ENCODE results near the gene PRIM1. TPM values are rescaled to one million over a fixed set of nuclear protein-coding genes. Genes with fewer than 3 reads are reported as not detected.
A peak's percentile ranks its signal among the peaks of the same experiment; 100 is the strongest.
"Not testable (repeated sequence)": the region's sequence is repeated elsewhere in the genome, so short reads cannot be mapped to it uniquely, and the experiment has no call there.

PRIM1 gene
- total RNA-seq, 1 donor from 2014 or later: 3.7 TPM

DNA sequence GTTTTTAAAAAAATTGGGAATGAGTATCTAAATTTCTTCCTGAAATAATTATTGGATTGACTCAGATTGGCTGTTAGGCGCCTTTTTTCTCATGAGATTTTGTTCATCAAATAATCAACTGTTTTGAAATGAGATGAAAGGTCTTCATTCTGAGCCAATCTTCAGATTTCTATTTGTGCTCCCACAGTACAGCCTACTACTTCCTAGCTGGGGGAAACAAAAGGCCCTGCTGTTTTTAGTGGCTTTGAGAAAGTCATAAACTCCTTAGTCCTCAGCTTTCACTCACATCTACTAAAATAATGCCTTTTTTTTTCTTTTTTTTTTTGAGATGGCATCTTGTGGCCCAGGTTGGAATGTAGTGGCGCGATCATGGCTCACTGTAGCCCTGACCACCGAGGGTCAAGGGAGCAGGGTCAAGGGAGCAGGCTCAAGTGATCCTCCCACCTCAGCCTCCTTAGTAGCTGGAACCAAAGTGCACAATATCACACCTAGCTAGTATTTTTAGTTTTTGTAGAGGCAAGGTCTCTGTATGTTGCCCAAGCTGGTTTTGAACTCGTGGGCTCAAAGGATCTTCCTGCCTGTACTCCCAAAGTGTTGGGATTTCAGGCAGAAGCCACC is 42.3 kb downstream of the PRIM1 start:
- peaks cover 5% of the 10 kb centered on the region for H3K36me3 ChIP-seq (ENCODE audit: control insufficient read depth, insufficient read depth, low read length)
- FAIRE-seq (no peak), DNase-seq (ENCODE audit: low read depth) (no peak)
- no peaks in the 10 kb centered on the region for H3K27me3 ChIP-seq (ENCODE audit: control insufficient read depth, insufficient read depth, low read length)
- TF ChIP-seq, protein P1, sequence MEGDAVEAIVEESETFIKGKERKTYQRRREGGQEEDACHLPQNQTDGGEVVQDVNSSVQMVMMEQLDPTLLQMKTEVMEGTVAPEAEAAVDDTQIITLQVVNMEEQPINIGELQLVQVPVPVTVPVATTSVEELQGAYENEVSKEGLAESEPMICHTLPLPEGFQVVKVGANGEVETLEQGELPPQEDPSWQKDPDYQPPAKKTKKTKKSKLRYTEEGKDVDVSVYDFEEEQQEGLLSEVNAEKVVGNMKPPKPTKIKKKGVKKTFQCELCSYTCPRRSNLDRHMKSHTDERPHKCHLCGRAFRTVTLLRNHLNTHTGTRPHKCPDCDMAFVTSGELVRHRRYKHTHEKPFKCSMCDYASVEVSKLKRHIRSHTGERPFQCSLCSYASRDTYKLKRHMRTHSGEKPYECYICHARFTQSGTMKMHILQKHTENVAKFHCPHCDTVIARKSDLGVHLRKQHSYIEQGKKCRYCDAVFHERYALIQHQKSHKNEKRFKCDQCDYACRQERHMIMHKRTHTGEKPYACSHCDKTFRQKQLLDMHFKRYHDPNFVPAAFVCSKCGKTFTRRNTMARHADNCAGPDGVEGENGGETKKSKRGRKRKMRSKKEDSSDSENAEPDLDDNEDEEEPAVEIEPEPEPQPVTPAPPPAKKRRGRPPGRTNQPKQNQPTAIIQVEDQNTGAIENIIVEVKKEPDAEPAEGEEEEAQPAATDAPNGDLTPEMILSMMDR (IDR thresholded peaks at IDR 0.05; ENCODE audit: insufficient read depth, low read length, severe bottlenecking): no peak
- no peak overlapping the region for H3K4me3 ChIP-seq (ENCODE audit: low read depth, low read length)

DNA sequence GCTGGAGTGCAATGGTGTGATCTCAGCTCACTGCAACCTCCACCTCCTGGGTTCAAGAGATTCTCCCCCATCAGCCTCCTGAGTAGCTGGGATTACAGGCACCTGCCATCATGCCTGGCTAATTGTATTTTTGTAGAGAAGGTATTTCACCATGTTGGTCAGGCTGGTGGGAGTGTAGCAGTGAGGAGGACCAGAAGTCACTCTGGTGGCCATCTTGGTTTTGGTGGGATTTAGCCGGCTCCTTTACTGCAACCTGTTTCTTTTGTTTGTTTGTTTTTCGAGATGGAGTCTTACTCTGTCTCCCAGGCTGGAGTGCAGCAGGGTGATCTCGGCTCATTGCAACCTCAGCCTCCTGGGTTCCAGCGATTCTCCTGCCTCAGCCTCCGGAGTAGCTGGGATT is 47.6 kb downstream of the PRIM1 start:
- FAIRE-seq; H3K36me3 ChIP-seq (ENCODE audit: control insufficient read depth, insufficient read depth, low read length); H3K4me3 ChIP-seq (ENCODE audit: low read depth, low read length); DNase-seq (ENCODE audit: low read depth); H3K27me3 ChIP-seq (ENCODE audit: control insufficient read depth, insufficient read depth, low read length): not testable (repeated sequence)

DNA sequence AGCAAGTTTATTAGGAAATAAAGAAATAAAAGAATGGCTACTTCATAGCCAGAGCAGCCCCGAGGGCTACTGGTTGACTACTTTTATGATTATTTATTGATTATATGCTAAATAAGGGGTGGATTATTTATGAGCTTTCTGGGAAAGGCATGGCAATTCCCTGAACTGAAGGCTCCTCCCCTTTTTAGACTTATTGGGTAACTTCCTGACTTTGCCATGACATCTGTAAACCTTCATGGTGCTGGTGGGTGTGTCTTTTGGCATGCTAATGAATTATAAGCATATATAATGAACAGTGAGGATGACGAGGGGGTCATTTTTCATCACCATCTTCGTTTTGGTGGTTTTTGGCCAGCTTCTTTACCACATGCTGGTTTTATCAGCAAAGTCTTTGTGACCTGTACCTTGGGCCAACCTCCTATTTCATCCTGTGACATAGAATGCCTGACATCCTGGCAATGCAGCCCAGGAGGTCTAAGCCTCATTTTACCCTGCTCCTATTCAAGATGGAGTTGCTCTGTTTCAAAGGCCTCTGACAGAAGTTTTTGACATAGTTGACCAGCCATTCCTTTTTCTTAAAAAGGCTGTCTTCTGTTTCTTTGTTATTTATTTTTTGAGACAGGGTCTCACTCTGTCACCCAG is 53.0 kb downstream of the PRIM1 start:
- no peak overlapping the region for H3K4me3 ChIP-seq (ENCODE audit: low read depth, low read length)
- FAIRE-seq (no peak), DNase-seq (ENCODE audit: low read depth) (no peak)
- H3K27me3 ChIP-seq (ENCODE audit: control insufficient read depth, insufficient read depth, low read length): no peaks in the 10 kb centered on the region
- TF ChIP-seq, protein P1 (IDR thresholded peaks at IDR 0.05; ENCODE audit: insufficient read depth, low read length, severe bottlenecking): no peak
- no peaks in the 10 kb centered on the region for H3K36me3 ChIP-seq (ENCODE audit: control insufficient read depth, insufficient read depth, low read length)

- Histone ChIP-seq H3K27me3 (ENCODE audit: control insufficient read depth, insufficient read depth, low read length) (no peaks in the 10 kb centered on the region), H3K36me3 (ENCODE audit: control insufficient read depth, insufficient read depth, low read length) (no peaks in the 10 kb centered on the region), H3K4me3 (ENCODE audit: low read depth, low read length) (no peak overlapping the region)
- DNase-seq (ENCODE audit: low read depth) (no peak), FAIRE-seq (no peak)
- TF ChIP-seq, protein P1 (IDR thresholded peaks at IDR 0.05; ENCODE audit: insufficient read depth, low read length, severe bottlenecking): no peak
Observed at GRCh38 chr12:56695327-56696101, 56.6 kb downstream of the PRIM1 start.

GRCh38 chr12:56694161-56694560 is 58.0 kb downstream of the PRIM1 start:
- H3K36me3 ChIP-seq (ENCODE audit: control insufficient read depth, insufficient read depth, low read length): no peaks in the 10 kb centered on the region
- no peak for FAIRE-seq
- no peak overlapping the region for H3K4me3 ChIP-seq (ENCODE audit: low read depth, low read length)
- TF ChIP-seq, protein P1 (IDR thresholded peaks at IDR 0.05; ENCODE audit: insufficient read depth, low read length, severe bottlenecking): no peak
- DNase-seq (ENCODE audit: low read depth): no peak
- no peaks in the 10 kb centered on the region for H3K27me3 ChIP-seq (ENCODE audit: control insufficient read depth, insufficient read depth, low read length)

GRCh38 chr12:56688846-56689109 is 63.3 kb downstream of the PRIM1 start:
- Histone ChIP-seq H3K27me3 (ENCODE audit: control insufficient read depth, insufficient read depth, low read length) (no peaks in the 10 kb centered on the region), H3K36me3 (ENCODE audit: control insufficient read depth, insufficient read depth, low read length) (no peaks in the 10 kb centered on the region), H3K4me3 (ENCODE audit: low read depth, low read length) (peak overlapping the region; percentile 69)
- FAIRE-seq (no peak), DNase-seq (ENCODE audit: low read depth) (no peak)
- TF ChIP-seq, protein P1 (IDR thresholded peaks at IDR 0.05; ENCODE audit: insufficient read depth, low read length, severe bottlenecking): no peak
